Pulmonary artery endothelial cell (primary cell): ENCODE measurements around the gene HJURP. TPM values are rescaled to one million over a fixed set of nuclear protein-coding genes. Genes with fewer than 3 reads are reported as not detected.

ENCODE experiments used
- DNase-seq: peaks from one replicate; pipeline ENCODE4 v3.0.0-alpha.2; 2011; ENCODE audit warnings: low read depth, low spot score
- total RNA-seq: library from RNA; depleted of rRNA; stranded (reverse); fragments of >200 nt; gene quantifications from 2 replicates; pipeline ENCODE4 v1.2.3, GENCODE V29; 2014

The HJURP gene
- total RNA-seq, 1 donor from 2014 or later, result 13.1 TPM

DNA sequence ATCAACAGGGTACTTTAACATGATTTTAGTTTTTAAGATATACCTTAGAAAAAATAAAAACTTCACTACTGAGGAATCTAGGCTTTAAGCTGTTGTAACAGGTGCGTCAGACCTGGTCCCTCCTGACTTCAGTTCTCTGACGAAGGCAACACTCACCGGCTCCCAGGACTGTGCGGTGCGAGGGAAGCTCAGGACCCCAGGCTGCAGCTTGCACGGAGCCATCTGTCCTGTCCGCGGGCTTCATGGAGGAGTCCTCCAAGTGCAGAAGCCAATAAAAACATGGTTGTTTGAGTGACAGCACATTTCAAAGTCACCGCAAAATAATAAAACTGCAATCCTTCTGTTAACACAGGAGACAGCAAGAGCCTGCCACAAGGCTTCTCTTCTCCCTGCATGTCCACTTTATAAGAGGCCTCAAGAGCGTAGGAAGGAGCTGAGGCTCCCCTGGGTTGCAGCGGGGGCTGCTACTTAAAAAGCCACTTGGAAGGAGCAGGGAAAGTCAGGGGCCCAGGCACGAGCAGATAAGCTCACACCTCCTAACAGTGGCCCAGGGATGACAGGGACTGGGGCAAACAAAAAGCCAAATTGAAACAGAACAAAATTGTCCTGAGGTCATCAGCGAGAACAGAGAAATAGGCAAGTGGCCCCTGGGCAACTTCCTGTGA is 4.6 kb downstream of the HJURP start:
- DNase-seq, result no peak

- no peak for DNase-seq
These were observed 6.1 kb downstream of the HJURP start for GRCh38 chr2:233848276-233848675.

GRCh38 chr2:233847248-233847898 is 7.0 kb downstream of the HJURP start:
- no peak for DNase-seq

GRCh38 chr2:233846387-233847247 is 7.7 kb downstream of the HJURP start:
- DNase-seq, result no peak

DNA sequence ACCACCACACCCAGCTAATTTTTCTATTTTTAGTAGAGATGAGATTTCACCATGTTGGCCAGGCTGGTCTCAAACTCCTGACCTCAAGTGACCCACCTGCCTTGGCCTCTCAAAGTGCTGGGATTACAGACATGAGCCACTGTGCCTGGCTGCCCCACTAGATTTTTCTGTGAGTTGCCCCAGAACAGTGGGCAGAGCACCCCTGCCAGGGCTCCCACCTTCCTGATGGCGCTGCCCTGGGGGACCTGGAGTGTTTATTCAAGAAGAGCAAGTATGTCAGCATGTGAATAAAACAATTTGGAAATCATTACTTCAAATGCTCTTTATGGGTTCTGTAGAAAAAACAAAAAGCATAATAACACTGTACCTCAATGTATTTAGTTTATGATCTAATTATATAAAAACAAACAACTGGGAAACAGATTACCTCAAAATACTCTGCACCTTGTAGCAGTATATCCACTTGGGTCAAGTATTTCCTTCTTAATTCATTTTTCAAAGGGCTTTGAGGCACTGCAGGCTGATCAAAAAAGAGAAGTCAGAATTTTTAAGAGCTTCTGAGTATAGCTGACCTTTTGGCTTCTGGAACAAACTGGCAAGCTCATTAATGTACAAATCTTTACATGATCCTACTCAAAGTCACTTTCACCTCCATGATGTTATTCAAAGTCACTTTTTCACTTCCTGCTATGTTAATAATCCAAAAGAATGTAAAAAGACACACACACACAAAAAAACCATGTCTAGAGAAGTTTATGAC is 8.9 kb downstream of the HJURP start:
- DNase-seq, result no peak

GRCh38 chr2:233844836-233845235 is 9.5 kb downstream of the HJURP start:
- DNase-seq, result no peak

GRCh38 chr2:233844064-233844807 is 10.1 kb downstream of the HJURP start:
- no peak for DNase-seq

GRCh38 chr2:233841183-233841582 is 13.2 kb downstream of the HJURP start:
- DNase-seq, result no peak

GRCh38 chr2:233840520-233840919 is 13.8 kb downstream of the HJURP start:
- DNase-seq, result no peak

DNA sequence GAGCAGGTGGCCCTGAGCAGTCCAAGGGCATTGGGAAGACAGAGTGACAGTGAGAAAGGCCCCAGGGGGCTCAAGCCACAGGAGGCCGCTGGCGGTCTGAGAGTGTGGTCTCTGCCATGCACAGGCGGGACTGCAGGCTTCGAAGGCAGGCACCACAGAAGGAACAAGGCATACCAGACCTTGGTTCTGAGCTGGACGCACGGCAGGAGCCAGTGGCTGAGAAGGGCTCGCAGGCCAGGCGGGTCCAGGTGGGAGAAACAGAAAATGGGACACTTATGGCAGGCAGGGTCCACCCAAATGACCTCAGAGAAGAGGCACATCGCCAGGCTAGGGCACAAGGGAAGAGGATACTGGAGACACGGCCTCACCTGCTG is 14.9 kb downstream of the HJURP start:
- DNase-seq, result no peak

- no peak for DNase-seq
These were observed 15.4 kb downstream of the HJURP start for GRCh38 chr2:233838726-233839446.

DNA sequence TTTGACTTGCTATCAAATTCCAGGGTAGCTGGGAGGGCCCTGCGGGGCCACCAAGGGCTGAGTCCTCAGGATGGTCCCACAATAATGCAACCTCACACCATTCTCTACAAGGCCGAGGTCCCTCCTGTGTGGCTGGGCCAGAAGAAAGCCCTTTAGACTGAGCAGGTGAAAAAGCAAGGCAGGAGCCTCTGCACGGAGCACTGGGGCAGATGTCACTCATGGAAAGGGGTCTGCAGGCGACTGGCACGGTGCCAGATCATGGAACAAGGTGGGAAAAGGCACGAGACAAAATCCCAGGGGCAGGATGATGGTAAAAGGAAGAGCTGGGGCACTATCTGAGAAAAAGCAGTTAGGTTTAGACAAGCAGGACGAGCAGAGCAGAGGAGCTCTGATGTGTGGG is 16.1 kb downstream of the HJURP start:
- DNase-seq, result no peak

DNA sequence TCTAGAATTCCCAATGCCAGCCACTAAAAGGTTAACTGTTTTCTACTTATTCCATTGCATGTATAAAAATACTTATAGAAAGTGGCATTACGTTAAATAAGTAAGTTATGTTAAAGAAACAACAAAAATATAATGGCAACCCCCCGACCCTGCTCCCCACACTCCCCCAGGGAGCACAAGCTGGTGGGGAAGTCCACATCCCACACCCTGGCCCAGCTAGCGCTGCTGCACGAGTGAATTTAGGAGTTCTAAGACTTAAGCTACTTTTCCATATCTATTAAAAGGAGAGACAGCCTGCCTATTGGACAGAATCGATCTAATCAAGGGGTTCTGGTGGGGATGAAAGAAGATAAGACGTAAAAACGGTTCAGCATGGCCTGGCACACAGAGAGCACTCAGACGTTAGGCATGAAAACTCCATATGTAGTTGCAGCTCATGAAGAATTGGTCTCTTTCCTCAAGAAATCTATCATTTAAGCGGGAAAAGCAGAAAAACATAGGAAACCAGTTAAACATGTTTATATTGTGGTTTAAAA is 16.6 kb downstream of the HJURP start:
- DNase-seq, result no peak

DNA sequence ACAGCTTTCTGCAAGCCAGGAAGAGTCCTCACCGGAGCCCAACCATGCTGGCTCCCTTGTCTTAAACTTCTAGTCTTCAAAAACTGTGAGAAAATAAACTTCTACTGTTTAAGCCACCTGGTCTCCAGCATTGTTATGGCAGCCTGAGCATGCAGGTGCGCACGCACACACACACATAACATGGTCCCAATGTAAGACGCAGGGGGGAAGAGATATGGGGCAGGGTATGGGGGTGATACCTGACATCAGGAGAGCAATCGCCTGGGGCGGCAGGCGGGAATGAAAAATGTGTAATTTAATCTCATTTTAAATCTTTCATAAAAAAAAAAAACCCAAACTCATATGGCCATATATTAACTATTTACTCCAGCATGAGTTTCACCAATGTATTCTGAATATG is 18.0 kb downstream of the HJURP start:
- no peak for DNase-seq

GRCh38 chr2:233835230-233836186 is 18.8 kb downstream of the HJURP start:
- DNase-seq, result no peak

DNA sequence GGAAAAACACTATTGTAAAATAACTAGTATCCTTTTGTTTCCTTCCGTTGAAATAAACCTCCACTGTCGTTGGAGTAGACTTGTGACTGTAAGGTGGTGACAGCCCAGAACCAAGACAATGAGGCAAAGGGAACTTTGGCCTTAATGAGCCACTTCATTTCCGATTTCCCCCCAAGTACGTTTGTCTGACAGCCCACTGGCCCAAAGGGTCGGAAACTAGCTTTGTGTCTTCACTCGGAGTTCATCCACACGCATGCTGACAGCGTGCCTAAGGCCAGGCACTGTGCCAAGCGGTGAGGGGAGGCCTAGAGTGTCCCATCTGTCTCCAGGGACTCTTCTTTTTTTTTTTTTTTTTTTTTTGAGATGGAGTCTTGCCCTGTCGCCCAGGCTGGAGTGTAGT is 21.0 kb downstream of the HJURP start:
- DNase-seq, result no peak

DNA sequence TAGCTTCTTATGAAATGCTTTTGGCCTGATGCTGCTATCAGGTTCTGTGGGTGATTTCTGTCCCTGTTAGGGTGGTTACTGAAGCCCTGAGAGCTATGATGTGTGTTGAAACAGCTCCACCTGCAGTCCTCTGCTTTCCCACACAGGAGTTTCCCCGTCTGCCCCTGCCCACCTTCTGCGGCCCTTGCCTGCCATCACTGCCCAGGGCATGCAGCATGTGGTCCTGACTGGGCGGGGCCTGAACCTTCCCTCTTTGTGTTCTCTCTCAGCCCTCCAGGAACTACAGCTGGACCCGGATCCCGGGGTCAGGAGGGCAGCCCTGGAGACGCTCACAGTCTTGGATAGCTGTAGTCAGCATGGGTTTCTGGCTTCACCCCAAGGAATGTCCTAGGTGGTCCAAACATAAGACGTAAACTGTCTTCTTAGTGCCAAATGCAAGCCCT is 21.4 kb downstream of the HJURP start:
- DNase-seq, result no peak

DNA sequence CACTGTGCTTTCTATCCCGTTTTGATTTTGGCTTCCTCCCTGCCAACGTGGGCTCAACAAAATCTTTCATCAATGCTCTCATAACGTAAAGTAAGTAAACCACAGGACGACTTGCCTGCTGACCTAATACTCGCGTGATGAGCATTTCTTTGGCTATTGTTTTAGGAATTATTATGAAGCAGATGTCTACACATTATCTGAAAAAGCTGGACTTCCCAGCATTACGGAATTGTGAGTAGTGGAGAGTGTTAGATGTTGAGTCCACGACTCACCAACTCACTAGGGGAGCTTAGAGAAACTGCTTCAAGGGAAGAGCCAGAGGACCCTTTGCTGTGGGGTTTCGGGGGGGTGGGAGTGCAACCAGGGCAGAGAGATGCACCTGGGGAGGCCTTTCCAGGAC is 21.9 kb downstream of the HJURP start:
- no peak for DNase-seq

DNA sequence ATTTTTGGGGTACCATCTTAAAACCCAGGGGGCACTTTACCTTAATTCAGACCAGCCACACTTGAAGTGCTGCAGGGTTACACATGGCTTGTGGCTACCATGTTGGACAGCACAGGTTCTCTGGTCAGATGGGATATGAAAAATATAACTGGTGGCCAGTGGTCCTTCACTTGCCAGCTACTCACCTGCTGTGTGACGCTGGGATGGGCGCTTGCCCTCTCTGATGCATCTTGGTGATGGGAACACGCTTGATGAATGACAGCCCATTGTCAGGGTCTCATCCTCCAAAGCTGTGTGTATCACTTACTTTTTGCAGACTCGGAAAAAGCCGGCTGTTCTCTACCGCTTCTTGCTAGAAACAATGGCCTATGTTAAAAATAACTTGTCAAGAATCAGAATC is 22.5 kb downstream of the HJURP start:
- no peak for DNase-seq
